ENCODE results near the gene TIGD4. TPM values are rescaled to one million over a fixed set of nuclear protein-coding genes. Genes with fewer than 3 reads are reported as not detected.

Gene TIGD4
- total and polyA plus RNA-seq, 2 of the 8 experiments (the other 6 are each of a cell fraction or from before 2014, with no cell fraction given) = 0.42 to 2.3 TPM

DNA sequence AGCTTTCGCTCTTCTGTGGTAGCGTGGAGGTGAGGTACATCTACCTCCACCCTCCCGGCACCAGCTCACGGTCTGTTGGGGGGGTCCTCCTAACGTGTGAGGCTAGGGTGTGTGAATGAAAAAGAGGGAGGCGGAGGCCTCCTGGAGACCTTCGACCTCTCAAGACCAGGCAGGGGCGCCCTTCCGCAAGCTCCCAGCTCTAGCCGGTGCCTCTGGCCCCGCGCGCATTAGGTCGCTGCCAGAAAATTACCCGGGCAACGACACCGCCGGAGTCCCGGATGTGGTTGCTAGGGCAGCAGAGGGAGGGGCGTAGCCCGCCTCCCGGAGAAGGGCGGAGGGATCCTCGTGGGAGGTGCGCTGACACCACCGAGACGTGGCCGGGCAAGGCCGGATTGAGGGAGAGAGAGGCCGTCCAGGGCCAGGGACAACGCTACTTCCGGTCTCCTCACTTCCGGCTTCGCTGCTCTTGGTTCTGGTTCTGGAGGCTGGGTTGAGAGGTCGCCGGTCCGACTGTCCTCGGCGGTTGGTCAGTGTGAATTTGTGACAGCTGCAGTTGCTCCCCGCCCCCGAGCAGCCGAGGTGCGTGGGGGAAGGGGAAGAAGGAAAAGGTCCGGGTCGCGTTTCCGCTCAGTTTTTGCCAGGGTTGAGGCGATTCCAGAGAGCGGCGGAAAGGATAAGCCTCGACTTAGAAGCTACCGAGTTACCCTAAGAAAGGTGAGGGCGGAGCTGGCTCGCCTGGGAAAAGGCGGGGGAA lies at the start of gene TIGD4, which contains the start of gene ARFIP1 (continued):
- TF ChIP-seq POU5F1 (IDR thresholded peaks at IDR 0.05; ENCODE audit: low read depth, low read length) = no peak
- TF ChIP-seq ZNF274 (IDR thresholded peaks at IDR 0.05; ENCODE audit: borderline replicate concordance, extremely low read depth, low read length) = no peak
- peak; percentile 82 for TF ChIP-seq CREB1 (IDR thresholded peaks at IDR 0.05)
- TF ChIP-seq NANOG (IDR thresholded peaks at IDR 0.05; ENCODE audit: insufficient read depth, low read depth, low read length, poor library complexity, severe bottlenecking) = no peak
- TF ChIP-seq RXRA (IDR thresholded peaks at IDR 0.05; ENCODE audit: insufficient read depth, low read depth, low read length) = no peak
- TF ChIP-seq SRF (IDR thresholded peaks at IDR 0.05; ENCODE audit: low read depth, low read length) = no peak
- TF ChIP-seq NRF1 (IDR thresholded peaks at IDR 0.05; ENCODE audit: low read depth, low read length) = no peak
- TF ChIP-seq, protein P1, sequence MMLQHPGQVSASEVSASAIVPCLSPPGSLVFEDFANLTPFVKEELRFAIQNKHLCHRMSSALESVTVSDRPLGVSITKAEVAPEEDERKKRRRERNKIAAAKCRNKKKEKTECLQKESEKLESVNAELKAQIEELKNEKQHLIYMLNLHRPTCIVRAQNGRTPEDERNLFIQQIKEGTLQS (IDR thresholded peaks at IDR 0.05; ENCODE audit: insufficient read depth, low read depth, low read length) = no peak
- TF ChIP-seq MAX (IDR thresholded peaks at IDR 0.05) = no peak
- TF ChIP-seq RBBP5 (IDR thresholded peaks at IDR 0.05; ENCODE audit: borderline replicate concordance, low read depth, low read length) = peak; percentile 71; the same call in 1 of the 2 replicates
- TF ChIP-seq SAP30 (IDR thresholded peaks at IDR 0.05; ENCODE audit: insufficient read depth, insufficient replicate concordance, low read length) = peak; percentile 46
- TF ChIP-seq EZH2 (IDR thresholded peaks at IDR 0.05; ENCODE audit: low read depth, low read length, severe bottlenecking) = no peak
- TF ChIP-seq SP2 (IDR thresholded peaks at IDR 0.05; ENCODE audit: low read length) = peak; percentile 42; the same call in 1 of the 2 replicates
- no peak for TF ChIP-seq EP300 (IDR thresholded peaks at IDR 0.05; ENCODE audit: borderline replicate concordance in 1 of 2, low read depth in 2 of 2, low read length in 2 of 2)
- TF ChIP-seq KDM1A (IDR thresholded peaks at IDR 0.05; ENCODE audit: borderline replicate concordance, low read length) = no peak; the same call in 1 of the 2 replicates
- no peak for TF ChIP-seq RFX5 (IDR thresholded peaks at IDR 0.05; ENCODE audit: borderline replicate concordance, low read depth, low read length)
- peak; percentile 73 for TF ChIP-seq TBP (IDR thresholded peaks at IDR 0.05; ENCODE audit: low read depth, low read length)
- TF ChIP-seq POLR2AphosphoS5 (IDR thresholded peaks at IDR 0.05; ENCODE audit: low read depth, low read length) = 0 out of 2 replicates have a peak, but pooled peaks have one; percentile 75
- TF ChIP-seq KDM4A (IDR thresholded peaks at IDR 0.05; ENCODE audit: low read depth, low read length, severe bottlenecking) = peak; percentile 96
